Measurements from ENCODE around the gene DNAH11.

The DNAH11 gene

GRCh38 chr7:21939858-21940372, 397.1 kb downstream of the DNAH11 start:
- DNase-seq: no peak

DNA sequence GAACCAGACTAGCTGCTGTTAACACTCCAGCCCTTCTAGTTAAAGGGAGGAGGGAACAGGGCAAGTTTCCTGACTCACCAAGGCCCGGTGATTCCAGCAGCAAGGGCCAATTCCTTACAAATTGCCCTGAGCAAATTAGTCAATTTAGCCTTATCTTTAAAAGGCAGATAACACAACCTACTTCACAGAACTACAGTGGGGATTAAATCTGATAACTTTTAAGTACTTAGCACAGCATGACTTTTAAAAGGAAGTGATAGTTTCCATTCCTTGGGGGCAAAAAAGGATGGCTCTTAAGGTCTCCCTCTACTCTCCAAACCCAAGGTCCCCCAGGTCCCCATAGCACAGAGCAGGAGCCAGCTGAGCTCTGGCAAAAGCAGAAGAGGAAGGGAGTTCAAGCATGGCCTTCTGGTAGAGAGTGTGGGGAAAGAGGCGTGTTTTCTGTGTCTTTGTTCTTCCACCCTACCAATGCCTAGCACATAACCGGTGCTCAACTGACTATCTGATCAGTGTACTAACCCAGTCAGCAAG, 398.8 kb downstream of the DNAH11 start:
- DNase-seq: no peak

- no peak for DNase-seq
Measured at GRCh38 chr7:21942955-21943354, 400.1 kb downstream of the DNAH11 start.

DNA sequence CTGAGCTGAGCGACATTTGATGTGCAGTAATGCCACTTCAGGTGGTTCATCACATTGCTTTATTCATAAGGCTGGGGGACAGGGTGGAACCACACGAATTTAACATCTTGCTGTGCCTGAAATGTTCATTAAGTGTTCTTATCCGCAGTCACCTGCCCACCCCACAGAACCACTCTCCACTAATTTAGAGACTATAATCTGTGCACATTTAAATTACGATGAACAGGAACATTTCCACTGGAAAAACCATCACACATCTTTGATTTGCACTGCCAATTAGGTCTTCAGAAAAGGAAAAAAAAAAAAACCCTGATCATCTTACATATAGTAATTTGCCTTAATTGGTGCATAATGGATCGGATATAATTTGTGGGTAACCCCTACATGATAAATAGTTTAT, 400.6 kb downstream of the DNAH11 start:
- DNase-seq: no peak

DNA sequence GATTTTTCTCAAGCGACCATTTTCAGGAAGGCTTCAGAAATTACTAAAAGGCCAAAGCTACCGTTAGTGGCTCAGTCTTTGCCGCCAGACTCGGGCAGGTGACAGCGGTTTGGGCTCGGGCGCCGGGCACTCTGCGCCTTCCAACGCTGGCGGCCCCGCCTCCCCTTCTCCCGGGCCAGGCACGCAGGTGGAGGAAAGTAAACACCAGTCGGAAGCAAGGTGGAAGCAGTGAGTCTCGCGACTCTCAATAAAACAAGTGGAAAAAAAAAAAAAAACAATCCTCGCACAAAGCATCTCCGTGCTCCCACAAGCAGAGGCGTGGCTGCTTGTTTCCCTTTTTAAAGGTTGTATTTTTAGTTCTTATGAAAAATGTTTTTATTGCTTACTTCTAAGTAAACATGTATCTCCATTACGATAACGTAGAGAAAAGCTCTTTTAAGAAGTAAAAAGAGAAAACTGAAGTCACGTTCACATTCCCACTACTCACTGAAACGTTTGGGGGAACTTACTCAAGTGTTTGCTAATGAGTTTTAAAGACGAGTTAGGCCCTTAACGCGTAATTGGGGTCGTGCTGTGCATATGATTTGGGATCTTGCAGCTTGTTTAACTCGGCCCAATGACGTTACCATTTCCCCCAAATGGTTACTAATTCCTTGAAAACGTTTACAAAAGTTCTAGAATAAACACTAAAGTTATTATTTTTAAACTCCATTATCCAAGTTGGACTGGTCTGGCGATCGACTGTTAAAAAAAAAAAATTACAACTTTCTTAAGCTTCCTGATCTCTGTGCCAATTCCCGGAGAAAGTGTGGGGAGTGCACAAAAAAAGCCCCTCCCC, 402.0 kb downstream of the DNAH11 start:
- DNase-seq: no peak

DNA sequence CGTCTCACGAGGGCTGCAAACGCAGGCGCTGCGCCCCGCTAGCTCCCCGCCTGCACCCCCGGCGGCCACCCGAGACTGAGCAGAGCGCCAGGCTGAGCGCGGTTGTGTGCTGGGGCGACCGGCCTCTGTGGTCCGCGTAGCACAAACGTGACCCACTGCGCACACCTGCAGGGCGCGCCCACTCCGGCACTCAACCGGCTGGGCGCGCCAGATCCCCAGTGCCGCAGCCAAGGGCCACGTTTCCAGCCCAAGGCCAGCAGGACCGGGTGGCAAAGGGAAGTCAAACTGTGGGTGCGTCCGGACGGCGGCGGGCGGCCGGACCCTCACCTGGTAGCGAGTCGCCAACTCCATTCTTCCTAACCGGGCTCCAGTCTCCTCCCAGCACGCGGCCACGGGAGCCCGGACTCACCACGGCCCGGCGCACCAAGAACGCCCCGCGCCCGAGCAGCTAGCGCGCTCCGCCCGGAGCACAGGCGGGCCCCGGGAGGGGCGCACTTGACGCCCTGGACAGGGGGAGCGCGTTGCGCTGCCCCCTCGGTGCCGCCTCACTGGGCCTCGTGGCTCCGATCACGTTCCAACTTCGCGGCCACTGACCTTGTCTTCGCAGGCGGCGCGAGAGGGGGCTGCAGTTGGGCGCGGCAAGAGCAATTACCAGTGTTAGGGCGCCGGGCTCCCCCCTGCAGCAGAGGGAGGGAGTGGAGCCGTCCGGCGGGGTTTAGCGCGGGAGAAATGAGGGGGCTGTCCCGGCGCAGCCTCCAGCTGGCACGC, 402.8 kb downstream of the DNAH11 start, which contains the start of gene CDCA7L:
CDCA7L (minus strand) TSS at position 446 of the 768 bp plus-strand sequence; CDS start at position 351, 95 bp downstream.
- DNase-seq: peak; percentile 64

DNA sequence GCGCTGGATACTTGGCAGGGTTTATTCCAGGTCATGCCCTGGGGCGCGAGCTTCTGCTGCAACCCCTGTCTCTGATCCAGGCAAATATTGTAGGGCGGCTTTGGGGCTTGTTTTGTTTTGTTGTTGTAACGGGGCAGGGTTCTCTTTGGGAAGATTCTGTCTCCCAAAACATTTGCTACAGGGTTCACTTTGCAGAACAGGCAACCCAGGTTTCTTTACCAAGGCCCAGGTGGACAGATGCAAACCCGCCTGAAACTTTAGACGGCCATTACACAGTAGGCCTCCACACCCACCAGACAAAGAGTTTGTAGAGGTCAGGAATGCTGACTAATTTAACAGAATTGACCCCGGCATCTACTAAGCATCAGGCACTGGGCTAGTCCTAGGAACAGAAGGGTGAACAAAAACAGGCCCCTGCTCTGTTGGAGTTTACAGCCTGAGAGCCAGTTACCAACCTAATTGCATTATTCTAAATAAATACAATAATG, 403.4 kb downstream of the DNAH11 start:
- no peak for DNase-seq

DNA sequence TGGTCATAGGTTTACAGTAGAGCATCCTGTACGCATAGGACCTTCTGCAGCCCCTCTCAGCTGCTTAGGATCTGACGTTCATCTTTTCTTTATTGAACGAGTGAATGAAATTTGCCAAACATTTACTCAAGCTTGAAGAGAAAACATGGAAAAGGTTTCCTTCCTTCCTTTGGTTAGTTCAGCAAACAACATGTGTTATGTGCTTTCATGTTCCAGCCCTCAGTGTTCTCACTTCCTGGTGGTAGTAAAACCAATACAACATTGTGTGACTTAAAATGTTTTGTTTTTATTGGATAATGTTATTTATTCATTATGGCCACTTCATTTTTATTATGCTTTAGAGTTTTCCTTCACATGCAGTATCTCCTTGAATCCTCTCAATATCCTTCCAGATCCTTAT, 404.2 kb downstream of the DNAH11 start:
- DNase-seq: no peak

- no peak for DNase-seq
Measured at GRCh38 chr7:21947946-21948345, 405.1 kb downstream of the DNAH11 start.

DNA sequence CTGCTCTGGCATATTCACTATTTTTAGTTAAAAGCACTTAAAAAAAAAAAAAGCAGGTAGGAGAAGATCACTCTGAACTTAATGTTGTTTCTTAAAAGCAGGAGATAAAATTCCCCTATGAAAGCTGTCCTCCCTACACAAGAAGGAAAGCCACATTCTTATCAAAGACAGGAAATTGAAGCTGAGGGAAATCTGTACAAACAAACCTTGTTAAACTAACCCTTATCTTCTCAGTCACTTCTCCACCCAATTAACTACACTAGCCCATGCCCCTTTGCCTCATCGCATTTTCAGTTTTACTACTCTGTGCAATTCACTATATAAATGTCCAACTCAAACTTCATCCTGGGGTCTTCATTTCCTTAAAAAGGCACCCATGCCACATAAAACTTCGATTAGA, 405.5 kb downstream of the DNAH11 start:
- no peak for DNase-seq

DNA sequence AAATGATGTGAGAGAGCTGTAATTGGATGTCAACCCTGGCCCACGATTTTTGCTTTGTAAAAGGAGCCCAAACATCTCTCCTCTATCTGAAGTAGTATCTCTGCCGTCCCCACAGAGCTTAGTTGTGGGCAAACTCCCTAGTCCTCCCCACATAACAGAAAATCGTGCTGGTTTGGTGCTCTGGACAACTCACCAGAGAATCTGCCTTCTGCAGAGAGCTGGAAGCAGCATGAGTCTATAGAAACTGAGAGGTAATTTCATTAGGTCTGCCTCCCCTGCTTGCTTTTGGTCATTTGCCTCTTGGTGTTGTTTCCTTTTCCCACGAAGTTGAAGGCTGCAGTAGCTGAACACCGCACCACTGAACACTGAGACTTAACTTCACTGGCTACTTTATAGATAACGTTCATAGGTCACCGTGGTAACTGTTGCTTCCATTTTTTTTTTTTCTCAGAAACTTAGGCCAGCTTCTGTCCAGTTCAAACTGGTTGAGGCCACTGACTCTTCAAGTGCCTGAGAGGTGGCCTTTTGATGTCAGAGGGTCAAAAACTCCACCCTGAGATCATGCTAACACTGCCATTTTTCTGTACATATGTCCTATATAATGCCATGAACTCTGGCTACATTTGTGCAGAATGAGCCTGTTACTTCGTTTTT, 406.2 kb downstream of the DNAH11 start:
- no peak for DNase-seq
